Breast epithelium (tissue), 4 donors: ENCODE results near the gene PTBP3. TPM values are rescaled to one million over a fixed set of nuclear protein-coding genes. Genes with fewer than 3 reads are reported as not detected.

Experiments used
- DNase-seq, 2 donors: peaks; one replicate each; pipeline ENCODE4 v3.0.0-alpha.2; 2019; ENCODE audit warnings: low spot score in 2 of 2
- H3K27ac ChIP-seq, 2 donors: fragments of 200-600 bp; sonication (generic) in 1 of 2; one replicate each; pipeline ENCODE4 v1.5.1; 2016 to 2019; ENCODE audit warnings: mild to moderate bottlenecking in 1 of 2
- H3K27me3 ChIP-seq, 2 donors: fragments of 200-600 bp; sonication (generic) in 1 of 2; one replicate each; pipeline versions ENCODE4 v1.5.1 to v1.6.0; 2017 to 2019; ENCODE audit warnings: control low read depth in 1 of 2, mild to moderate bottlenecking in 1 of 2
- H3K36me3 ChIP-seq: fragments of 200-600 bp; one replicate; pipeline ENCODE4 v1.5.1; 2019
- H3K4me1 ChIP-seq, 2 donors: fragments of 200-600 bp; sonication (generic); one replicate each; pipeline ENCODE4 v1.5.1; 2016 to 2019; ENCODE audit warnings: control low read depth in 1 of 2
- H3K4me3 ChIP-seq, 3 donors: fragments of 200-600 bp; sonication (generic); 1 replicate in 2 of 3; 2 replicates in 1 of 3; pipeline ENCODE4 v1.5.1; 2016 to 2019; ENCODE audit warnings: mild to moderate bottlenecking in 3 of 3, moderate library complexity in 2 of 3
- H3K9me3 ChIP-seq, 2 donors: fragments of 200-600 bp; sonication (generic) in 1 of 2; one replicate each; pipeline ENCODE4 v1.5.1; 2016 to 2019; ENCODE audit warnings: control low read depth in 1 of 2
- POLR2A ChIP-seq: fragments of 450-650 bp; IDR thresholded peaks from one replicate; pipeline ENCODE4 v1.6.1; 2016; ENCODE audit warnings: antibody characterized with exemption, mild to moderate bottlenecking, moderate library complexity
- POLR2AphosphoS5 ChIP-seq, 3 donors: sonication (generic); formaldehyde crosslinking; IDR thresholded peaks; one replicate each; pipeline ENCODE4 v1.6.1; 2017; ENCODE audit warnings: antibody characterized with exemption in 3 of 3
- intact Hi-C: fragments of 100-400 bp; cut with DNase I; formaldehyde crosslinking; loops from one replicate; pipeline ENCODE4 v1.15.1; 2023; ENCODE audit warnings: low total_unique reads
- total RNA-seq, 3 donors: library from RNA; depleted of rRNA; stranded (reverse); fragments of >200 nt; gene quantifications; one replicate each; pipeline ENCODE4 v1.1.0, GENCODE V29; 2016
- TF ChIP-seq, protein P1 (sequence below), 3 donors: fragments of 450-650 bp; IDR thresholded peaks; one replicate each; pipeline ENCODE4 v1.5.1; 2016 to 2017; ENCODE audit warnings: antibody characterized with exemption in 3 of 3, mild to moderate bottlenecking in 3 of 3, moderate library complexity in 3 of 3

PTBP3 gene
- total RNA-seq, 3 donors from 2014 or later = 30.6 to 80.2 (median 50.5) TPM

DNA sequence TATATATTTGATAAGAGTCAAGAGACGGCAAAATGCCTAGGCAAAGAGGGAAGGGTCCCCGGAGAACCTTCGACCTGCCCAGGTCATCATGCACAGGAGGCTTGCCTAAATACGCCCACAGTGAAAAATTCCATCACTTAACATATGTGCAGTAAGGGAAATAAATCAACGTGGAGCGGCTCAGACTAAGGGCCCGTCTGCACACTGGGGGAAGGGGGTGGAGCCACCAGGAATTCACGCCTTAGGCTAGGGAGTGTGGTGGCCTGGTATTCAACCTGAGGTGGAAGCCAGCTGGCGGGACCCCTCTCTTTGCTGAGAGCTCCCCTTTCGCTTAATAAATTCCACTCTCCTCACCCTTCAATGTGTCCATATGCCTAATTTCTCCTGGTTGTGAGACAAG lies 8.3 kb downstream of the PTBP3 start:
- TF ChIP-seq POLR2A = no peak
- TF ChIP-seq, protein P1, sequence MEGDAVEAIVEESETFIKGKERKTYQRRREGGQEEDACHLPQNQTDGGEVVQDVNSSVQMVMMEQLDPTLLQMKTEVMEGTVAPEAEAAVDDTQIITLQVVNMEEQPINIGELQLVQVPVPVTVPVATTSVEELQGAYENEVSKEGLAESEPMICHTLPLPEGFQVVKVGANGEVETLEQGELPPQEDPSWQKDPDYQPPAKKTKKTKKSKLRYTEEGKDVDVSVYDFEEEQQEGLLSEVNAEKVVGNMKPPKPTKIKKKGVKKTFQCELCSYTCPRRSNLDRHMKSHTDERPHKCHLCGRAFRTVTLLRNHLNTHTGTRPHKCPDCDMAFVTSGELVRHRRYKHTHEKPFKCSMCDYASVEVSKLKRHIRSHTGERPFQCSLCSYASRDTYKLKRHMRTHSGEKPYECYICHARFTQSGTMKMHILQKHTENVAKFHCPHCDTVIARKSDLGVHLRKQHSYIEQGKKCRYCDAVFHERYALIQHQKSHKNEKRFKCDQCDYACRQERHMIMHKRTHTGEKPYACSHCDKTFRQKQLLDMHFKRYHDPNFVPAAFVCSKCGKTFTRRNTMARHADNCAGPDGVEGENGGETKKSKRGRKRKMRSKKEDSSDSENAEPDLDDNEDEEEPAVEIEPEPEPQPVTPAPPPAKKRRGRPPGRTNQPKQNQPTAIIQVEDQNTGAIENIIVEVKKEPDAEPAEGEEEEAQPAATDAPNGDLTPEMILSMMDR (IDR thresholded peaks at IDR 0.05) = no peak
- no peak for TF ChIP-seq POLR2AphosphoS5 (IDR thresholded peaks at IDR 0.05)
- Histone ChIP-seq H3K4me1 (no peaks in the 10 kb centered on the region), H3K27ac (peak overlapping the region in 1 of 2 donors; percentile 14), H3K36me3 (no peaks in the 10 kb centered on the region), H3K27me3 (no peaks in the 10 kb centered on the region), H3K9me3 (peaks cover 0 to 9% of the 10 kb centered on the region in 2 donors), H3K4me3 (no peak overlapping the region)
- intact Hi-C loops = no loop called here
- DNase-seq = no peak

DNA sequence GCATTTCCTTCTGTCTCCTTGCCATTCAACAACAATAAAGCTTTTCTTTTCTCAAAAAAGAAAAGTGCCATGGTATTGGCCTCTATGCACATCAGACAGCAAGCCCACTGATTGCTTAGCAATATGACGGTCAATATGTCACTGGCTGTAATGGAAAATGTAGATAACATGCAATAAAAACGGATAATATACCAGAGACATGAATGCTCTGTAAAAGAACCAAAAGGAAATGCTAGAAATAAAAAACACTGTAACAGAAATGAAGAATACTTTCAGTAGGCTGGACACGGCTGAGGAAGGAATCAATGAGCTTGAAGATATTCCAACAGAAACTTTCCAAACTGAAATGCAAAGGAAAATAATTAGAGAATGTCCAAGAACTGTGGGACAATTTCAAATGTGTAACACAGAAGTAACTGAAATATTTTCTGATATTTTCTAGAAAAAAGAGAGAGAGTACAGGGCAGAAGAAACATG lies 10.0 kb downstream of the PTBP3 start:
- intact Hi-C loops = no loop called here
- Histone ChIP-seq H3K9me3 (peaks cover 0 to 9% of the 10 kb centered on the region in 2 donors), H3K36me3 (no peaks in the 10 kb centered on the region), H3K4me3 (no peak overlapping the region), H3K4me1 (no peaks in the 10 kb centered on the region), H3K27me3 (no peaks in the 10 kb centered on the region), H3K27ac (no peak overlapping the region)
- DNase-seq = no peak
- no peak for TF ChIP-seq POLR2AphosphoS5 (IDR thresholded peaks at IDR 0.05)
- TF ChIP-seq, protein P1 (IDR thresholded peaks at IDR 0.05) = no peak
- TF ChIP-seq POLR2A = no peak

DNA sequence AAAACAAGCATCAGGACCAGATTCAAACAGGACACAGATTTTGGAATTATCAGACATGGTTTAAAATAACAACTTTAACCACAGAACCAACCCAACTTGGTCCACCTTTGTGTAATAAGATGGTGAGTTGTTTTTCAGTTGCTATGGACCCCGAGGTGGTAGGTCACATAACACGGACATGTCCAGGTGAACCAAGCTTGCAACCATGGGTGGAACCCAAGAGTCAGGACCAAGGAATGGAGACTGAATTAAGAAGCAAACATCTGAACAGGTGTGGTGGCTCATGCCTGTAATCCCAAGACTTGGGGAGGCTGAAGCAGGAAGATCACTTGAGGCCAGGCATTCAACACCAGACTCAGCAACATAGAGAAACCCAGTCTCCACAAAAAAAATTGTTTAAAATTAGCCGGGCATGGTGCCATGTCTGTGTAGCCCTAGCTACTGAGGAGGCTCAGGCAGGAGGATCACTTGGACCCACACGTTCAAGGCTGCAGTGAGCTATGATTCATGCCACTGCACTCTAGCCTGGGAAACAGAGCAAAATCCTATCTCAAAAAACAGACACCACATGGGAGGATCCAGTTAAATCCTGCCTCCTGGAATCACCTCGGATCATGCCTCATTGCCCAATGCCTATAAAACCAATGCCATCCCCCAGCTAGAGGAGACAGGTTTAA lies 10.6 kb downstream of the PTBP3 start:
- intact Hi-C loops = no loop called here
- Histone ChIP-seq H3K27ac (peak overlapping the region in 1 of 2 donors; percentile 8), H3K9me3 (peaks cover 0 to 9% of the 10 kb centered on the region in 2 donors), H3K4me1 (no peaks in the 10 kb centered on the region), H3K27me3 (no peaks in the 10 kb centered on the region), H3K36me3 (no peaks in the 10 kb centered on the region), H3K4me3 (no peak overlapping the region)
- no peak for DNase-seq
- no peak for TF ChIP-seq POLR2A
- TF ChIP-seq POLR2AphosphoS5 (IDR thresholded peaks at IDR 0.05) = no peak
- TF ChIP-seq, protein P1 (IDR thresholded peaks at IDR 0.05) = no peak

DNA sequence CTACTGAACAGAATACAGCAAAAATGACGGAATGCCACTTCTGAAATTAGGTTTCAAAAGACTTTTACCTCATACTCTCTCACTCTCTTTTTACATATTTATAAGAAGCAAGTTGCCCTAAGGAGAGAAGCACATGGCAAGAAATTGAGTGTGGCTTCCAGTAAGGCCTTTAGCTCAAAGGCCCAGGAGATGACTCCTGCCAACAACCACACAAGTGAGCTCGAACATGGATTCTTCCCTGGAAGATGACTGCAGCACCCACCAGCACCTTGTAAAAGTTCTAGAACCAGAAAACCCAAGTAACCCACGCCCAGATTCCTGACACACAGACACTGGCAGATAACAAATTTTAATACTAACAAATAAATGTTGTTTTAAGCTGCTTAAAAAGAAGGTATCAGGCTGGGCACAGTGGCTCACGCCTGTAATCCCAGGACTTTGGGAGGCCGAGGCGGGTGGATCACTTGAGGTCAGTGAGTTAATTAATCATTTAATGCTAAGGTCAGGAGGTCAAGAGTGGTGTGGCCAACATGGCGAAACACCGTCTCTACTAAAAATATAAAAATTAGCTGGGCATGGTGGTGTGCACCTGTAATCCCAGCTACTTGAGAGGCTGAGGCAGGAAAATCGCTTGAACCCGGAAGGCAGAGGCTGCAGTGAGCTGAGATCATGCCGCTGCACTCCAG lies 17.0 kb downstream of the PTBP3 start:
- no peaks in the 10 kb centered on the region for H3K27me3 ChIP-seq
- no peak for DNase-seq
- H3K4me3 ChIP-seq = no peak overlapping the region
- H3K27ac ChIP-seq = no peak overlapping the region
- no peak for TF ChIP-seq POLR2AphosphoS5 (IDR thresholded peaks at IDR 0.05)
- TF ChIP-seq, protein P1 (IDR thresholded peaks at IDR 0.05) = no peak
- no peak for TF ChIP-seq POLR2A
- no peaks in the 10 kb centered on the region for H3K9me3 ChIP-seq
- intact Hi-C loops = no loop called here
- no peaks in the 10 kb centered on the region for H3K36me3 ChIP-seq
- no peaks in the 10 kb centered on the region for H3K4me1 ChIP-seq
